Neural crest cell (in vitro differentiated cells): Measurements from ENCODE around the gene SKP1. TPM values are rescaled to one million over a fixed set of nuclear protein-coding genes. Genes with fewer than 3 reads are reported as not detected.

Experiments used
- DNase-seq: peaks from one replicate; pipeline ENCODE4 v3.0.0; 2021; ENCODE audit warnings: low read depth, mixed read lengths, low spot score
- H3K27ac Mint-ChIP-seq: one replicate; pipeline ENCODE4 v1.8.0; 2021; ENCODE audit warnings: mild to moderate bottlenecking, mixed read lengths; ENCODE audit not compliant: unreplicated experiment
- H3K27me3 Mint-ChIP-seq: 2 replicates; pipeline ENCODE4 v1.8.0; 2021; ENCODE audit warnings: low read depth, mild to moderate bottlenecking, mixed read lengths
- H3K36me3 Mint-ChIP-seq: 2 replicates; pipeline ENCODE4 v1.8.0; 2021; ENCODE audit warnings: low read depth, mild to moderate bottlenecking, mixed read lengths
- H3K4me1 Mint-ChIP-seq: 2 replicates; pipeline ENCODE4 v1.8.0; 2021; ENCODE audit warnings: mixed read lengths
- H3K4me3 Mint-ChIP-seq: one replicate; pipeline ENCODE4 v1.8.0; 2021; ENCODE audit warnings: mild to moderate bottlenecking, mixed read lengths
- H3K9me3 Mint-ChIP-seq: 2 replicates; pipeline ENCODE4 v1.8.0; 2021; ENCODE audit warnings: mixed read lengths
- CTCF ChIP-seq: fragments of 200-600 bp; sonication (generic); conservative IDR thresholded peaks from 2 replicates; pipeline ENCODE4 v1.5.0; 2021; ENCODE audit warnings: antibody characterized with exemption, mild to moderate bottlenecking
- total RNA-seq: library from RNA; stranded (reverse); gene quantifications from 2 replicates; pipeline ENCODE4 v1.2.1, GENCODE V29; 2021

SKP1 gene
- total RNA-seq, 1 donor from 2014 or later: 340 TPM

DNA sequence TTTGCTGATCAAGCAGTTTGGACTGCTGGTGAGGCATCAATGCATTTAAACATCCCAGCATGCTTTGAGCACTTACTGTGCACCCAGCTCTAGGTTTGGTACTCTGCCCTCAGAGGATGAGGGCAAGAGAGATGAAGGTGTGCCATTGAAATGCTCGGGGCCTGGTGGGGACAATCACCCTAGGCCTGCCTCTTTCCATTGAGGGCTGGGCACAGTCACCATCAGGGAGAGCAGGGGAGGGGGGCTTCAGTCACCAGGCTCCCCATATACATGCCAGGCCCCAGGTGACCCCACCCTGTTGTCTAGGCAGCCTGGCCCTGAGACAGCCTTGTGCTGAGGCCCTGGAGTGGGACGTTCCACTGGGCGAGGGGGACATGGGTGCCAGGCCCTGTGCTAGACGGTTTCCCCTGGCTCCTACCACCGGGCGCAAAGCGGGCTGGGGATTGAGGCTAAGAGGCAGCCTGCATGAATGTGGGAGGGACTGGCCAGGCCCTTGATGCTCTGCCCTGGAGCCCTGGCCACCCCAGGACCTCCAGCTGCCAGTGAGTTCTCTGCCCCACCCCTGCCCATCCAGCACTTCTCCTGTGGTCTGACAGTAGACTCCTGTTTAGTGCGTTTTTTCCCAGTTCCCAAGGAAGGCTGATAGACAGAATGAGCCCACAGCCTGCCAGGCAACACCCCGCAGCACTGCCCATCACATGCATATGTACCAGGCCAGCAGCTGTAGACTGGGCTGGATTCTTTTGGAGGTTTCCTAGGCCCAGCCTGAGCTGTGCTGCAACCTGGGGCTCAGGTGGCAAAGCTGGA lies 43.4 kb downstream of the SKP1 start:
- no peak overlapping the region for H3K27ac Mint-ChIP-seq
- no peak for DNase-seq
- H3K27me3 Mint-ChIP-seq: no peaks in the 10 kb centered on the region
- no peak overlapping the region for H3K4me3 Mint-ChIP-seq
- H3K36me3 Mint-ChIP-seq: peaks cover 7% of the 10 kb centered on the region
- H3K4me1 Mint-ChIP-seq: peaks cover 13% of the 10 kb centered on the region
- TF ChIP-seq CTCF: no peak
- H3K9me3 Mint-ChIP-seq: no peaks in the 10 kb centered on the region

GRCh38 chr5:134132372-134133187 lies 44.2 kb downstream of the SKP1 start:
- Mint-ChIP-seq H3K4me3 (no peak overlapping the region), H3K36me3 (peaks cover 7% of the 10 kb centered on the region), H3K9me3 (no peaks in the 10 kb centered on the region), H3K27me3 (no peaks in the 10 kb centered on the region), H3K27ac (peak overlapping the region; percentile 57), H3K4me1 (peaks cover 13% of the 10 kb centered on the region)
- no peak for TF ChIP-seq CTCF
- no peak for DNase-seq

DNA sequence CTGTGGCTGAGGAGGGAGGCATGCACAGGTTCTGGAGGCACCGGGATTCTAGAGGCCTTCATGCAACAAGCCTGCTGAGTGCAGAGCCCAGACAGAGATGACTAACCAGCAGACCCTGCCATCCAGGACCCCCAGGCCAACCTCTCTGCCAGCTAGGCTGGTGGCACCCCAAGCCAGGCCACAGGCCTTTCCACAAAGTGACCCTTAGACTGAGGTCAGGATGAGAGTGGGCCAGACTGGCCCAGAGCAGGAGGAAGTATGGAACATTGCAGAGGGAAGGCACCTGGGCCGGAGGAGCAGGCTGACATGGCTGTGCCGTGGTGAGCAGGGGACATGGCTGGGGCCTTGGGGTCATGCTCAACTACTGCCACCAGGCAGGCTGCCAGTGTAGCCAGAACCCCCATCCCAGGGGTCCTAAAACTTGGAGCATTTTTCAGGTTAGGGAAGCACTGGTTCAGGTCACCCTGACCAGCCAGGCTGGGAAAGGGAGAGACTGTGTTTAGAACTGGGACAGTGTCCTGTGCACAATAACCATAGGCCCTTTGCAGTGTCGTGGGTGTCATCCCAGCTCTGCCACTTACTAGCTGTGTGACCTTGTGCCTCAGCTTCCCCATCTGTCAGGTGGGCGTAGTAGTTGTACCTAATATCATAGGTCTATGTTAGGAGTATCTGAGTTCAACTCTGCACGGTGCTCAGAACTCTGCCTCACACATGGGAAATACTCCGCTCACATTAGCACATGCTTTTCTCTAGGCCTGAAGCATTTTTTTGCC lies 45.0 kb downstream of the SKP1 start:
- TF ChIP-seq CTCF: no peak
- Mint-ChIP-seq H3K9me3 (no peaks in the 10 kb centered on the region), H3K4me3 (no peak overlapping the region), H3K4me1 (peaks cover 13% of the 10 kb centered on the region), H3K27ac (peak overlapping the region; percentile 35), H3K27me3 (no peaks in the 10 kb centered on the region), H3K36me3 (peaks cover 7% of the 10 kb centered on the region)
- no peak for DNase-seq

DNA sequence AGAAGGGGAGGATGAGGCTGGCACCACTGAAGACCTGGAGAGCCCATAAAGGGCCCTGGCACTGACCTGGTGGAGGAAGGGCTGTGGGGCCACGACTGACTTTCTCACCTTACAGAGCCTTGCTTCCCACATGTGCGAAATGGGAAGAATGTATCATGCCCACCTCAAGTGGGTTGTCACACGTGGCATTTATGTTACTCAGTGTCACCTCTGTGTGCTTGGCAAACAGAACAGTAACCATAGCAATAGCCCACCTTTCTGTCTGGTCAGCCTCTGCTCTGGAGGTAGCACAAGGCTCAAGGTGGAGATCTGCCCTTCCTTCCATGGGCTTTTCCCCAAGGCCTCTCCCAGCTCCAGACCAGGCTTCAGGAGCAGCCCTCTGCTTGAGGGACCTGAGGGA lies 45.6 kb downstream of the SKP1 start:
- Mint-ChIP-seq H3K36me3 (peaks cover 7% of the 10 kb centered on the region), H3K4me3 (no peak overlapping the region), H3K27ac (peak overlapping the region; percentile 85), H3K27me3 (no peaks in the 10 kb centered on the region), H3K4me1 (peaks cover 13% of the 10 kb centered on the region), H3K9me3 (no peaks in the 10 kb centered on the region)
- no peak for DNase-seq
- TF ChIP-seq CTCF: no peak

GRCh38 chr5:134130239-134130945 lies 46.4 kb downstream of the SKP1 start:
- TF ChIP-seq CTCF: no peak
- Mint-ChIP-seq H3K4me3 (no peak overlapping the region), H3K27me3 (no peaks in the 10 kb centered on the region), H3K4me1 (peaks cover 13% of the 10 kb centered on the region), H3K27ac (peak overlapping the region; percentile 85), H3K9me3 (no peaks in the 10 kb centered on the region), H3K36me3 (peaks cover 2% of the 10 kb centered on the region)
- DNase-seq: no peak
